SU-DHL-6 (cell line): ENCODE measurements around the gene CACNA1C.

ENCODE experiments used
- H2AFZ ChIP-seq: fragments of 200-600 bp; sonication (generic); 2 replicates; pipeline ENCODE4 v1.6.1; 2014; ENCODE audit warnings: low read depth, mild to moderate bottlenecking, moderate library complexity, mixed read lengths, antibody characterized with exemption, low read length; ENCODE audit not compliant: severe bottlenecking
- H3F3A ChIP-seq: fragments of 200-600 bp; shearing (Covaris generic); 2 replicates; pipeline ENCODE4 v1.6.0; 2016; ENCODE audit warnings: antibody characterized with exemption, mild to moderate bottlenecking; ENCODE audit not compliant: insufficient read depth
- H3K27ac ChIP-seq: fragments of 200-600 bp; sonication (generic); 2 replicates; pipeline ENCODE4 v1.5.1; 2016; ENCODE audit warnings: low read depth, mild to moderate bottlenecking, low read length, moderate library complexity, mixed read lengths
- H3K27me3 ChIP-seq: fragments of 200-600 bp; sonication (generic), shearing (Covaris generic); 2 replicates; pipeline ENCODE4 v1.6.0; 2014; ENCODE audit warnings: mild to moderate bottlenecking, low read length
- H3K36me3 ChIP-seq: fragments of 200-600 bp; sonication (generic); 2 replicates; pipeline ENCODE4 v1.6.1; 2014; ENCODE audit warnings: mild to moderate bottlenecking, low read length, mixed read lengths
- H3K4me2 ChIP-seq: fragments of 300-600, 200-600 bp; shearing (Covaris generic), sonication (generic); 2 replicates; pipeline ENCODE4 v1.6.0; 2014; ENCODE audit warnings: low read length, low read depth, mild to moderate bottlenecking; ENCODE audit not compliant: poor library complexity, severe bottlenecking
- H3K4me3 ChIP-seq: fragments of 200-600 bp; sonication (generic); 2 replicates; pipeline ENCODE4 v1.5.1; 2014; ENCODE audit warnings: antibody characterized with exemption, low read length, mild to moderate bottlenecking, mixed read lengths; ENCODE audit not compliant: insufficient read depth, poor library complexity, severe bottlenecking
- H3K79me2 ChIP-seq: fragments of 200-600 bp; sonication (generic); 2 replicates; pipeline ENCODE4 v1.6.1; 2014; ENCODE audit warnings: mild to moderate bottlenecking, low read length, moderate library complexity; ENCODE audit not compliant: insufficient read depth
- H3K9ac ChIP-seq: fragments of 200-600 bp; sonication (generic); 2 replicates; pipeline ENCODE4 v1.7.0; 2014; ENCODE audit warnings: mild to moderate bottlenecking, low read length
- H3K9me2 ChIP-seq: fragments of 200-600 bp; sonication (generic); replicated peaks from 2 replicates; pipeline ENCODE4 v1.6.1; 2014; ENCODE audit warnings: low read length; ENCODE audit not compliant: insufficient read depth
- H3K9me3 ChIP-seq: fragments of 200-600 bp; sonication (generic); 2 replicates; pipeline ENCODE4 v1.6.1; 2014; ENCODE audit warnings: low read length, mixed read lengths; ENCODE audit not compliant: insufficient read depth
- H4K20me1 ChIP-seq: fragments of 200-600 bp; sonication (generic); 2 replicates; pipeline ENCODE4 v1.6.1; 2014; ENCODE audit warnings: low read depth, mild to moderate bottlenecking, antibody characterized with exemption, low read length, moderate library complexity, mixed read lengths
- CTCF ChIP-seq: fragments of 200-600 bp; sonication (generic); IDR thresholded peaks from one replicate; pipeline ENCODE4 v1.5.1; 2017; ENCODE audit warnings: antibody characterized with exemption, mild to moderate bottlenecking, low read length, moderate library complexity; ENCODE audit not compliant: insufficient read depth, poor library complexity, severe bottlenecking
- EZH2phosphoT487 ChIP-seq: fragments of 200-600 bp; sonication (generic), shearing (Covaris generic); conservative IDR thresholded peaks from 2 replicates; pipeline ENCODE4 v1.6.1; 2018; ENCODE audit warnings: mild to moderate bottlenecking, antibody characterized with exemption, low read length, moderate library complexity, mixed read lengths

The CACNA1C gene

DNA sequence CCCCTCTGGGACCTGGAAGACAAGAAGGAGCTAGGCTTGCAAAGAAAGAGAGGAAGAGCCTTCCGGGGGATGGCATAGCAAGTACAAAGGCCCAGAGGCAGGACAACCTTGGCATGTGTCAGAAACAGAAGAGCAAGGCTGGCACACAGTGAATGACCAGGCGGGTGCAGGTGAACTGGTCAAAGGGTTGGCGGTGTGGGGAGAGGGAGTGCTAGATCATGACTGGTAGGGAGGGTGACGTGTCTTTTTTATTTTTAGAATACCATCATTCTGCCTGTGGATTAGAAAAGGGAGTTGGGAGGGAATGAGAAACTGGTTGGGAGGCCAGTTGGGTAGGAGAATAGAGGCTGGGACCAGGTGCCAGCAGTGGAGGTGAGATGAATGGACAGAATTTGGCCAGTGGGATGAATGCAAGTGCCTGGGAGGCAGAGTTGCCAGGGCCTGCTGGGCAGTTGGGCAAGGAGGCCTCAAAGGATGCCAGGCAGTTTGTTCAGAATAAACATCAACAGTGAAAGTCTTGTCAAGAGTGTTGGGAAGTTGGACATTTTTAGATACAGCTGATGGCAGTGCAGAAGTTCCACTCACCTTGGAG is 168.3 kb downstream of the CACNA1C start:
- H3K27ac ChIP-seq, result no peak overlapping the region
- no peak overlapping the region for H2AFZ ChIP-seq
- no peak overlapping the region for H3K9ac ChIP-seq
- no peaks in the 10 kb centered on the region for H3K36me3 ChIP-seq
- no peaks in the 10 kb centered on the region for H3F3A ChIP-seq
- no peaks in the 10 kb centered on the region for H3K27me3 ChIP-seq
- H3K9me2 ChIP-seq, result no peaks in the 10 kb centered on the region
- TF ChIP-seq CTCF (no peak), EZH2phosphoT487 (no peak)
- no peak overlapping the region for H3K4me2 ChIP-seq
- H3K4me3 ChIP-seq, result no peak overlapping the region
- no peaks in the 10 kb centered on the region for H3K79me2 ChIP-seq
- no peaks in the 10 kb centered on the region for H3K9me3 ChIP-seq
- H4K20me1 ChIP-seq, result no peaks in the 10 kb centered on the region

- Histone ChIP-seq H3K27ac (no peak overlapping the region), H3K79me2 (no peaks in the 10 kb centered on the region), H3K9me3 (no peaks in the 10 kb centered on the region), H3K36me3 (no peaks in the 10 kb centered on the region), H3K9ac (no peak overlapping the region), H3K4me3 (no peak overlapping the region), H4K20me1 (no peaks in the 10 kb centered on the region), H3K9me2 (no peaks in the 10 kb centered on the region), H2AFZ (no peak overlapping the region), H3K27me3 (no peaks in the 10 kb centered on the region), H3K4me2 (no peak overlapping the region), H3F3A (no peaks in the 10 kb centered on the region)
- TF ChIP-seq EZH2phosphoT487 (no peak), CTCF (no peak)
Observed at GRCh38 chr12:2222691-2223090, 169.9 kb downstream of the CACNA1C start.

DNA sequence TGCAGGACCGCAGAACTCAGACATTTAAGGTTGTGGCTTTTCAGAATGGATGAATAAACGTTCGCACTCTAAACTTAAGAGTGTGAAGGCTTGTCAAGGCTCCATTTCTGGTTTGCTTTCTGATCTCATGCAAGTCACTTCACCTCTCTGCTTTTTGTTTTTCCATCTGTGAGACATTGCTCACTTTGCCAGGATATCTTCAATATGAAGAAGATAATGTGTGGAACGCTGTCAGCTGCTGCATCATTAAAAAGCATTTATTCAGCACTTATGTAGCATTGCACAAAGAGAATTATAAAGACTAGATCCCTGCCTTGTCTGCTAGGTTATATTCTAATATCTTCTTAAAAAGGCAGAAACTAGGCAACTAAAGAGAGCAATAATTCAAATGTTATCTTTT is 172.2 kb downstream of the CACNA1C start:
- Histone ChIP-seq H3K27me3 (no peaks in the 10 kb centered on the region), H4K20me1 (no peaks in the 10 kb centered on the region), H3K9me3 (no peaks in the 10 kb centered on the region), H3K36me3 (no peaks in the 10 kb centered on the region), H3K4me3 (no peak overlapping the region), H3K9me2 (no peaks in the 10 kb centered on the region), H3K9ac (no peak overlapping the region), H3K79me2 (no peaks in the 10 kb centered on the region), H2AFZ (no peak overlapping the region), H3F3A (no peaks in the 10 kb centered on the region), H3K27ac (no peak overlapping the region), H3K4me2 (no peak overlapping the region)
- TF ChIP-seq CTCF (no peak), EZH2phosphoT487 (no peak)

DNA sequence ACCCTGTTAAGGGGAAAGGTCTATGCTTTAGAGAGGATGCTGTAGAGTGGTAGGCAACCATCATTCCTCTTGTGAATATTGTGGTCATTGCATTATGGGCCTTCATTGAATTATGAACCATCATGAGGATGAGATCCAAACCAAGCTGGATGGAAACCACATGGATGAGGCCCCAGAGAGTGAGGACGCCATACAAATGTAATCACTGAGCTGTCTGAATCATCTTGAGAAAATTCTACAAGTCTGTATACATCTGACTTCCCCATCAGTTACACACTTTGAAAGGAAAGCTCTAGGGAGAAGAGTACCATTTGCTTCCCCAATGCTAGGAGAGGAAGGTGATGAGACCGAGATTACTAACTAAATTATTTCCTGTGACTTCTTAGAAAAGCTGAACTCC is 172.9 kb downstream of the CACNA1C start:
- Histone ChIP-seq H3K27me3 (no peaks in the 10 kb centered on the region), H3K9ac (no peak overlapping the region), H3K4me2 (no peak overlapping the region), H3F3A (no peaks in the 10 kb centered on the region), H2AFZ (no peak overlapping the region), H3K9me2 (no peaks in the 10 kb centered on the region), H3K36me3 (no peaks in the 10 kb centered on the region), H3K79me2 (no peaks in the 10 kb centered on the region), H3K4me3 (no peak overlapping the region), H3K9me3 (no peaks in the 10 kb centered on the region), H4K20me1 (no peaks in the 10 kb centered on the region), H3K27ac (no peak overlapping the region)
- TF ChIP-seq CTCF, result no peak
- TF ChIP-seq EZH2phosphoT487, result no peak
